IPS-18a (cell line): ENCODE measurements around the gene AFDN.

ENCODE experiments used
- H3K27ac ChIP-seq: one replicate; pipeline ENCODE4 v1.5.1; 2013; ENCODE audit warnings: low read length
- H3K27me3 ChIP-seq: one replicate; pipeline ENCODE4 v1.6.1; 2013; ENCODE audit warnings: mild to moderate bottlenecking, low read length; ENCODE audit not compliant: control insufficient read depth, insufficient read depth
- H3K36me3 ChIP-seq: one replicate; pipeline ENCODE4 v1.6.1; 2013; ENCODE audit warnings: low read depth, low read length; ENCODE audit not compliant: control insufficient read depth
- H3K4me1 ChIP-seq: one replicate; pipeline ENCODE4 v1.6.1; 2013; ENCODE audit warnings: low read depth, low read length; ENCODE audit not compliant: control insufficient read depth
- H3K4me3 ChIP-seq: one replicate; pipeline ENCODE4 v1.5.1; 2013; ENCODE audit warnings: low read length
- H3K9ac ChIP-seq: one replicate; pipeline ENCODE4 v1.6.1; 2013; ENCODE audit warnings: mild to moderate bottlenecking, low read length, moderate library complexity
- H3K9me3 ChIP-seq: one replicate; pipeline ENCODE4 v1.6.1; 2013; ENCODE audit warnings: low read depth, low read length; ENCODE audit not compliant: control insufficient read depth

AFDN gene

DNA sequence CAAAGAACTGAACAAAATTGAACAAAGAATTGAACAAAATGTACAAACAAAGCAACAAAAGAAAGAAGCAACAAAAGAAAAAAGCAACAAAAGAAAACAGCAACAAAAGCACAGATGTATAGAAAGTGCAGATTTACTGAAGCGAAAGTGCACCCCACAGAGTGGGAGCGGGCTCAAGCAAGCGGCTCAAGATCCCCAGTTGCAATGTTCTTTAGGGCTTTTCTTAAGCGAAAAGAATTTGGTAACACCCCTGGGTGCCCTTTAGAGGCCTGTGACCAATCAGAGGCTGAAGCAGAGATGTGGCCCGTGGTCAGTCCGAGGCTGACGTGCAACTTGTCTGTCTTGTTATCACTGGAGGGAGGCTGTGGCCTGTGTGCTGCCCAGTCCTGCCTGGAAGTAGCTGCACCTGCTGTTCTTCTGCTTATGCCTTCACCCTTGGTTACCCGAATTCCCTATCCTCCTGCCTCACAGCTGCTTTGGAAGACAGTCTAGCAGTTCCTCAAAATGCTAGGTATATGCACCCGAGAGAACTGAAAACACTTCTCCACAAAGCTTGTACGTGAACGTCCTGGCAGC, 157.5 kb downstream of the AFDN start:
- no peak overlapping the region for H3K4me3 ChIP-seq
- H3K27ac ChIP-seq = no peak overlapping the region
- H3K4me1 ChIP-seq = no peaks in the 10 kb centered on the region
- no peak overlapping the region for H3K9ac ChIP-seq
- no peaks in the 10 kb centered on the region for H3K36me3 ChIP-seq
- H3K9me3 ChIP-seq = no peaks in the 10 kb centered on the region
- no peaks in the 10 kb centered on the region for H3K27me3 ChIP-seq

DNA sequence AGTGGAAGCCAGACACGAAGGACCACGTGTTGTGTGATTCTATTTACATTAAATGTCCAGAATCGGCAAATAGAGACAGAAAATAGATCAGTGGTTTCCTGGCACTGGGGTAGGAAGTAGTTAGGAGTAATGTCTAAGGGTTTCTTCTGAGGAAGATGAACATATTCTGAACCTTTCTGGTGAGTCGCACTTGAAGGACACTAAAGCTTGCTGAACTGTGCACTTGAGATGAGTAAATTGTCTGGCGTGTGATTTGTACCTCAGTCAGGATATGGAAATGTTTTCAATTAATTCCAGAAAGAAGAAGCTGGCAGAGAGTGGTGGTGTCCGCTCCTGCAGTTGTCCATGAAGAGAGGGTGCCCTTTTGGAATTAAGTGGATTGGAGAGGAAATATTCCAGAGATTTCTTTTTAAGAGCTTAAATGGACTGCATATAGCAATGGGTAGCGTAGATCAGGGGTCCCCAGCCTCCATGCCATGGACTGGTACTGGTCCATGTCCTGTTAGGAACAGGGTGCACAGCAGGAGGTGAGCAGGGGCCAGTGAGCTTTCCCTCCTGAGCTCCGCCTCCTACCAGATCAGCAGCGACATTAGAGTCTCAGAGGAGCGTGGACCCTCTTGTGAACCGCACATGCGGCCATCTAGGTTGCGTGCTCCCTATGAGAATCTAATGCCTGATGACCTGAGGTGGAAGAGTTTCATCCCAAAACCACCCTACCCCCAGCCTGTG, 158.3 kb downstream of the AFDN start:
- H3K27ac ChIP-seq = no peak overlapping the region
- H3K9me3 ChIP-seq = no peaks in the 10 kb centered on the region
- H3K36me3 ChIP-seq = no peaks in the 10 kb centered on the region
- H3K4me1 ChIP-seq = no peaks in the 10 kb centered on the region
- H3K9ac ChIP-seq = no peak overlapping the region
- no peak overlapping the region for H3K4me3 ChIP-seq
- no peaks in the 10 kb centered on the region for H3K27me3 ChIP-seq

DNA sequence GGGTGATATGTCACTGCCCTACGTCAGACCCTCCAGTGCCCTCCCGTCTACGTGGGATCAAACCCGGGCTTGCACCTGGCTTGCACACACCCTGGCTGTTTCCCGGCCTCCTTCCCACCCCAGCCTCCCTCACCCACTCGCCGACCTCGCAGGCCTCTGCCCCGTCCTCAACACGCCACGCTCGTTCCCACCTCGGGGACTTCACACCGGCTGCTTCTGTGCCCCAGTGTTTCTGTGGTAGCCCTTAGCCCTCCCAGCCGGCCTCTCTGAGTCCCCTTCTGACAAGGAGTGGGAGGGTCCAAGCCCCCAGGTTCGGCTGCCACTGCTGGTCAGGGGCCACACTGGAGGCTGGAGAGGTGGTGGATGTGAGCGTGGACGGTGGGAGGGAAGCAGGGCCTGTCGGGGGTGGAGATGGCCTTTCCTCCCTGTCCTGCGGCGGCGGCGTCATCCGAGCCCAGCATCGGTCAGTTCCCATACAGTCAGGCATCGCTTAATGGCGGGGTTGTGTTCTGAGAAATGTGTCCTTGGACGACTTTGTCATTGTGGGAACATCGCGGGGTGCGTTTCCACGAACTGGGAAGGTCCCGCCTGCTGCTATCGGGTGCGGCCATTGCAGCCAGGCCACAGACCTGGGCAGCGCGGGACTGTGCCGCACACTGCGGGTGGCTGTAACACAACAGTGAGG, 159.3 kb downstream of the AFDN start:
- Histone ChIP-seq H3K27ac (no peak overlapping the region), H3K9ac (no peak overlapping the region), H3K9me3 (no peaks in the 10 kb centered on the region), H3K27me3 (no peaks in the 10 kb centered on the region), H3K4me3 (no peak overlapping the region), H3K36me3 (no peaks in the 10 kb centered on the region), H3K4me1 (no peaks in the 10 kb centered on the region)

DNA sequence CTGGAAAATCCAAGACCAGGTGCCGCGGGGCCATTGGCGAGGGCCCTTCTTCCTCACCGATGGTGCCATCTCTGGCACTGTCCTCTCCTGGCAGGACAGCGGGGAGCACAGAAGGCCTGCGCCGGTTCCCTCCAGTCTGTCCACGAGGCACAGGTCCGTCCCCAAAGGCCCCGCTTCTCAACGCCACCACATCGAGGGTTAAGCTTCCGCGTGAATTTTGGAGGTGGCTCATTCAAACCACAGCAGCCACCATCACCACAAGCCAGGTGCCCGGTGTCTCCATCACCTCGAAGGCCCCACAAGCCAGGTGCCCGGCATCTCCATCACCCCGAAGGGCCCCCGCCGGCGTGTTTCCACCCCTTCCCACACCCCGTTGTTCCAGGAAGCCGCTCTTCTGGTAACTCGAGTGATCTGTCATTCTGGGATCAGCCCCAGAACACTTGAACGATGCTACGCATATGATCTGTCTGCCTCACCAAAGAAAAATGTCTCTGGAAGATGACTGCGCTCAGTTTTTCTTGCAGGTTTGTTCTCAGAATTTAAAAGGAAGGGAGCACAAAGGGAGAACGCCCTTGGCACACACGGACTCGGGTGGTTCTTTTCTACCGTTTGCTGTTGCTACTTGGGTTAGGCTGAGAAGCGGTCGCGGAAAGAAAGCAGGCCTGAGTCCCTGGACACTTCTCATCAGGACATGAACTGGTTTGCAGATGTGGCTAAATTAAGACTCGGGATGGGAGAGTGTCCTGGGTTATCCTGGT, 160.9 kb downstream of the AFDN start:
- no peaks in the 10 kb centered on the region for H3K9me3 ChIP-seq

DNA sequence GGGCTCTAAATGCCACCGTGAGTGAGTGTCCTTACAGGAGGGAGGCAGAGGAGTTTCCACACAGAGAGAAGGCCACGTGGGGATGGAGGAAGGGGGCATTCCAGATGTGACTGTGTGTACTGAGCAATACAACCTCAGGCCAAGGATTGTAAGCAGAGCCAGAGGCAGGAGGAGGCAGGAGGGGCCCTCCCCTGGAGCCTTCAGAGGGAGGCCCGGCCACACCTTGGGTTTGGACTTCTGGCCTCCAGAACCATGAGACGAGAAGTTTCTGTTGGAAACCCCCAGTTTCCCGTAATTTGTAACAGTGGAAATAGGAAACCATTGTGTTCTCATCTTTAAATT, 161.4 kb downstream of the AFDN start:
- H3K27me3 ChIP-seq = no peaks in the 10 kb centered on the region
- H3K4me1 ChIP-seq = no peaks in the 10 kb centered on the region
- H3K9me3 ChIP-seq = no peaks in the 10 kb centered on the region
- H3K36me3 ChIP-seq = no peaks in the 10 kb centered on the region
- H3K9ac ChIP-seq = no peak overlapping the region
- no peak overlapping the region for H3K27ac ChIP-seq
- H3K4me3 ChIP-seq = no peak overlapping the region

More for the DNA sequence above, 160.9 kb downstream of the AFDN start:
- no peaks in the 10 kb centered on the region for H3K4me1 ChIP-seq
- no peaks in the 10 kb centered on the region for H3K36me3 ChIP-seq
- no peak overlapping the region for H3K9ac ChIP-seq
- no peak overlapping the region for H3K27ac ChIP-seq
- H3K4me3 ChIP-seq = no peak overlapping the region
- H3K27me3 ChIP-seq = no peaks in the 10 kb centered on the region

DNA sequence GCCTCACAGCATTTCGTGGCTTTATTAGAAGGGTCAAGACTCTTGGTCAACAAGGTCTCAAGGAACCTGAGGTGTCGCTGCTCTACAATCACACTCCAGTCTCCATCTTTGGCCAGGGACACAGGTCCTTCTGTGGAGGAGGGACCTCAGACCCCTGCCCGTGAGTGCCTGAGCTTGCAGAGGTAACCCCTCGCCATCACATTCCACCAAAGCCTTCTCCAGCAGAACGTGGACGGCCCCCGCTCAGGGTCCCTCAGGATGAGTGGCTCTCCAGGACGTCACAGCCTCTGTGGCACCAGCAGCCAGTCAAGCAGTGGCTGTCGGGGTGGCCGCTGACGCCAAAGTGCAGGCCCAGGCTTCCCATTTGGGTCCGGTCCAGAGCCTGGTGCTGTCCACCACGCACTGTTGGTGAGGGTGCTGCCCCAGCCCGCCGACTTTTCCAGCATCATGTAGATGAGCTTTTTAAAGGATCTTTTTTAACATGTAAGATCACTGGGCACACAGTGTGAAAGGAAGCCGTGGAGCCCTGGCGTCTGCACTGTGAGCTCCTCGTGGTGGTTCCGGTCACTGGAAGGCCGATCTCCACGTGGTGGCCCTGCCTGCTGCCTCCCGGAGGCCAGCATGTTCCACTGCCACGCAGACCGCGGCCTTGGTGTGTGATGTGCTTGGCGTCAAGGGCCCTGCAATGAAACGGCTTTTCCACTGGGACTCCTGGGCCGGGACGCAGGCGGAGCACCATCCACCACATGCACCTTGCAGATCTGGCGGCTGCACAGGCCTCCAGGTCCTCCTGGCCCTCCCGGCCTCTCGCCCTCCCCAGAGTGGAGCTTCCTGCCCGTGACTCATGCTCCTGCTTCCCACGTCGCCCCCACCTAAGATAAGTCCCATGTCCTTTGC, 162.5 kb downstream of the AFDN start:
- no peak overlapping the region for H3K4me3 ChIP-seq
- no peak overlapping the region for H3K9ac ChIP-seq
- H3K4me1 ChIP-seq = no peaks in the 10 kb centered on the region
- no peaks in the 10 kb centered on the region for H3K36me3 ChIP-seq
- no peaks in the 10 kb centered on the region for H3K9me3 ChIP-seq
- H3K27ac ChIP-seq = no peak overlapping the region
- no peaks in the 10 kb centered on the region for H3K27me3 ChIP-seq

DNA sequence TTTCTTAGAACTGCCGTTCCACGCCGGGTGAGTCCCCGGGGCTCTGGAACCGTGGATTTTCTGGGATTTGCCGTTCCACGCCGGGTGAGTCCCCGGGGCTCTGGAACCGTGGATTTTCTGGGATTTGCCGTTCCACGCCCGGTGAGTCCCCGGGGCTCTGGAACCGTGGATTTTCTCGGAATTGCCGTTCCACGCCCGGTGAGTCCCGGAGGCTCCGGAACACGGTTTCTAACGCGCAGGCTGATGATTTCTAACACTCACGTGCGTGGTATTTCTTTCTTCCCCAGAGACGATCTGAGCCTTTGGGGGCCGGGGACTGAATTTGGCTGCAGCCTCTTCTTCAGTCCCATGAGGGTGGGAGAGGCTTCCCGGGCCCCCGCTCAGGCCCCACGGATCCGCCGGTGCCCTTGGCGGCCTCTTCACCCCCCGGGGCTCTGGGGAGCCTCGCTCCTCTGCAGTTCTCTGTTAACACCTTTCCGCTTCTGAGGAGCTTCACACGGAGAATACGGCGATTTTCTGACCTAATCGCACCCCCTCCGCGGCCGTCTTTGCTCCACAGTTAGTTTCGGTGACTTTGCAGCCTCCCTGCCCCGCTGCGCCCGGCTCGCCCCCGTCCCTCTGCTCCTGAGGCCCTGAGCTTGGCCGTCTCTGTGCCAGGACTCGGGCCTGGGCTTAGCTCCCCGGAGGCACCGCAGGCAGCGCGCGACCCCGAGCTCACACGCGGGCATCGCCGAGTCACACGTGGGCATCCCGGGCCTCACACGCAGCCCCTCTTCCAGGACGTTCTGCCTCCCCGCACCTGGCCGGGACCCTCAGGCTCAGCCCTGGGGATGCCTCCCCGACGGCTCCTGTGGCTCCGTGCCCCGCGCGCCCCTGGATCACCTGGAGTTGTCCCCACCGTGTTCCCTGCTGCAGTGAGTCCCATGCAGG, 163.6 kb downstream of the AFDN start:
- Histone ChIP-seq H3K36me3 (no peaks in the 10 kb centered on the region), H3K4me1 (no peaks in the 10 kb centered on the region), H3K27me3 (no peaks in the 10 kb centered on the region), H3K9me3 (no peaks in the 10 kb centered on the region), H3K4me3 (no peak overlapping the region), H3K9ac (no peak overlapping the region), H3K27ac (no peak overlapping the region)

DNA sequence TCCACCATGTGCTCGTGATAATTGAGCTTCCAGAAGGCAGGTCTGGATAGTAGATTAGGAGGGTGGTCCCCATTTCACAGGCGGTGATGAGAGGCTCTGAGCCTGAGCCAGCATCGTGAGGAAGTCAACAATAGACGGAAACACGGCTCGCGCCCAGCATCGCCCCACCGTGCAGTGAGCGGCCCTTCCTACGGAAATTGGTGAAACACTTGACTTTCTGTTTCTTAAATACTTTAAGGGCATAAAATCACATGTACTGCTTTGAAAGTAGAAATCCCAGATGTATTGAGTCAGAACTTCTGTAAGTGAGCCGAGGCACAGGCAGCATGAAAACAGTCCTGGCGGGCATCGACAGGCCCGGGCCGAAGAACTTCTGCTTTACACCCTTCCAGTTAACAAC, 166.5 kb downstream of the AFDN start:
- Histone ChIP-seq H3K4me3 (no peak overlapping the region), H3K9me3 (no peaks in the 10 kb centered on the region), H3K4me1 (peaks cover 3% of the 10 kb centered on the region), H3K27me3 (no peaks in the 10 kb centered on the region), H3K27ac (no peak overlapping the region), H3K36me3 (no peaks in the 10 kb centered on the region), H3K9ac (no peak overlapping the region)

DNA sequence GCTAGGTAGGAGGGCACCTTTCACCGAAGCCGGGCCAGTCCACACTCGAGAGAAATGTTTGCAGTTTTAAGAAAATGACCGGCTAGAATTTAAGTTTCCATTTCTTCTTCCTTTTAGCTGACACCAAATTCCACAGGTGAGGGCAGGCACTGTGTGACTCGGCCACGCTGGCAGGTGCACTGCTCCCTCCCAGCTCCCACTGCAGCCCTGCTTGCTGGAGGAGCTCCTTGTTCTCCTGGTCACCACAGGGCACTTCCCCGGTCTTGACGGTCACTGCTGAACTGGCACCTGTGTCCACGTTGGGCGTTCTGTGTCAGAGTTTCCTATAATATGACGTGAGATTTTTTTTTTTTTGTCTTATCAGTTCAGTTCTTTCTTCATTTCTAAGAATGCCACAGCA, 167.1 kb downstream of the AFDN start:
- Histone ChIP-seq H3K4me3 (no peak overlapping the region), H3K9ac (no peak overlapping the region), H3K9me3 (no peaks in the 10 kb centered on the region), H3K27me3 (no peaks in the 10 kb centered on the region), H3K4me1 (peaks cover 3% of the 10 kb centered on the region), H3K27ac (no peak overlapping the region), H3K36me3 (no peaks in the 10 kb centered on the region)

DNA sequence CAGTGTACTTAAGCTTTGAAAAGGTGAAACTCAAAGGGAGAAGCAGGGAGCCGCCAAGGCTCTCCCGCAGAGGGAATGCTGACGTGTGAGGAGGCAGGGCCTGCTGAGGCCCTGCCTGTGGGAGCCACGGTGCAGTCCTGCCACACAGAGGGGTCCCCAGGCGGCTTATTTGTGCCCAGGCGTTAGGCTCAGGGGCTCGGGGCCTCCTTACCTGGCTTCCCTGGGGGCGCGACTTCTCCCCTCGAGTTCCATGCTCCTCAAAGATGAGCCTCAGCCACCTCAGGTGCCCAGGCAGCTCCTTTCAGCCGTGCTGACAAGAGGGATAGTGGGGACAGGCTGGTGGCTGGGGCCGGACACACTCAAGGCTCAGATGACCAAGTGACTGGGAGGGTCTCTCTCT, 168.6 kb downstream of the AFDN start:
- Histone ChIP-seq H3K9me3 (no peaks in the 10 kb centered on the region), H3K27me3 (no peaks in the 10 kb centered on the region), H3K27ac (no peak overlapping the region), H3K36me3 (no peaks in the 10 kb centered on the region), H3K4me1 (peaks cover 3% of the 10 kb centered on the region), H3K9ac (no peak overlapping the region), H3K4me3 (no peak overlapping the region)
